Activated B cell treated with CpG ODN at 0.5 μM for 24 hours (primary cell): ENCODE results near the gene SLC24A4. TPM values are rescaled to one million over a fixed set of nuclear protein-coding genes. Genes with fewer than 3 reads are reported as not detected.

ENCODE experiments used
- ATAC-seq: fragments of 200-7000 bp; cut with Tn5 transposase; one replicate; pipeline ENCODE4 v1.10.0; 2021; ENCODE audit warnings: low read depth, mild to moderate bottlenecking, moderate library complexity
- CTCF ChIA-PET: fragments of 350-600 bp; sonication (Branson Sonifier 250); formaldehyde crosslinking; loops from one replicate; lab custom pipeline; 2021; ENCODE audit warnings: antibody characterized with exemption; lab: Charles Lee
- POLR2A ChIA-PET: fragments of 350-600 bp; sonication (Branson Sonifier 250); formaldehyde crosslinking; loops from one replicate; lab custom pipeline; 2021; ENCODE audit warnings: antibody characterized with exemption; lab: Charles Lee
- DNase-seq: peaks from one replicate; pipeline ENCODE4 v3.0.0; 2022
- H3K27ac Mint-ChIP-seq: one replicate; pipeline ENCODE4 v1.8.0; 2020; ENCODE audit warnings: mixed read lengths
- H3K27me3 Mint-ChIP-seq: one replicate; pipeline ENCODE4 v1.8.0; 2021; ENCODE audit warnings: mixed read lengths
- H3K36me3 Mint-ChIP-seq: one replicate; pipeline ENCODE4 v1.8.0; 2021; ENCODE audit warnings: low read depth, mixed read lengths
- H3K4me1 Mint-ChIP-seq: one replicate; pipeline ENCODE4 v1.8.0; 2021; ENCODE audit warnings: mixed read lengths
- H3K4me3 Mint-ChIP-seq: one replicate; pipeline ENCODE4 v1.8.0; 2020; ENCODE audit warnings: mild to moderate bottlenecking, mixed read lengths
- H3K9me3 Mint-ChIP-seq: one replicate; pipeline ENCODE4 v1.8.0; 2020; ENCODE audit warnings: mixed read lengths
- CTCF ChIP-seq: fragments of 200-600 bp; IDR thresholded peaks from one replicate; pipeline ENCODE4 v1.8.0; 2022; ENCODE audit warnings: antibody characterized with exemption, mild to moderate bottlenecking
- intact Hi-C: fragments of 100-400 bp; cut with micrococcal nuclease; formaldehyde crosslinking; loops from one replicate; pipeline ENCODE4 v1.15.1; 2024
- total RNA-seq: library from RNA; stranded (reverse); gene quantifications from 2 replicates; pipeline ENCODE4 v1.2.3, GENCODE V29; 2022

Gene SLC24A4
- total RNA-seq, 1 donor from 2014 or later, result 0.09 TPM

GRCh38 chr14:92430686-92431085 lies 107.7 kb downstream of the SLC24A4 start:
- POLR2A ChIA-PET, result no interaction called here
- H3K27me3 Mint-ChIP-seq, result peaks cover 4% of the 10 kb centered on the region
- no peaks in the 10 kb centered on the region for H3K36me3 Mint-ChIP-seq

DNA sequence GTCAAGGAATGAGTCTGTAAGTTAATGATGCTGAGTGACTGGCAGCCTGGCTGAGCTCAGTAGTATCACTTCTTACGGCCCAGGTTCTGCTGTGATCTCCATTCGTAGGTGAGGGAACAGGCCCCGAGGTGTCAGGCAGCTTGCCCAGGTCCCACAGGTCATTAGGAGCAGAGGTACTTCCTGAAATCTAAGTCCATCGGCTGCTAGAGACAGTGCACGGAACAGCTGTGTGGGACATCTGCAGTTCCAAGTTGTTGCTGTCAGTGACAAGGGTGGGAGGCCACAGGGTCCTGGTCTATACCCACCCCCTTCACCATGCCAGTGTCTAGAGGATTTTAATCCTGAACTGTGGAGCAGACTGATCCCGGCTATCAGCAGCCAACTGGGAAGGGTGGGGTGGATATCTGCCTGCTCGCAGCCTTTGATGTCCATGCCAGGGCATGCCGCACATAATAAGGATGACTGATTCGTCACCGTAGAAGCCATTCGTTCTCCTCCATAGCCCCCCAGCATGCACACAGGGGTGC lies 108.3 kb downstream of the SLC24A4 start:
- H3K4me3 Mint-ChIP-seq, result no peak overlapping the region
- peaks cover 3% of the 10 kb centered on the region for H3K4me1 Mint-ChIP-seq
- intact Hi-C loops, result no loop called here
- POLR2A ChIA-PET, result no interaction called here
- no peaks in the 10 kb centered on the region for H3K36me3 Mint-ChIP-seq
- CTCF ChIA-PET, result no interaction called here
- DNase-seq (no peak), ATAC-seq (no peak)
- no peak overlapping the region for H3K27ac Mint-ChIP-seq
- H3K9me3 Mint-ChIP-seq, result peaks cover 2% of the 10 kb centered on the region
- H3K27me3 Mint-ChIP-seq, result peaks cover 4% of the 10 kb centered on the region
- no peak for TF ChIP-seq CTCF

More at GRCh38 chr14:92430686-92431085, 107.7 kb downstream of the SLC24A4 start:
- no peak for TF ChIP-seq CTCF
- intact Hi-C loops, result no loop called here
- DNase-seq (no peak), ATAC-seq (no peak)
- H3K9me3 Mint-ChIP-seq, result peaks cover 2% of the 10 kb centered on the region
- H3K4me1 Mint-ChIP-seq, result peaks cover 9% of the 10 kb centered on the region
- CTCF ChIA-PET, result no interaction called here
- no peak overlapping the region for H3K4me3 Mint-ChIP-seq
- H3K27ac Mint-ChIP-seq, result no peak overlapping the region

GRCh38 chr14:92433407-92433806 lies 110.4 kb downstream of the SLC24A4 start:
- ChIA-PET CTCF (no interaction called here), POLR2A (no interaction called here)
- no peaks in the 10 kb centered on the region for H3K36me3 Mint-ChIP-seq
- ATAC-seq (no peak), DNase-seq (no peak)
- peaks cover 5% of the 10 kb centered on the region for H3K9me3 Mint-ChIP-seq
- H3K4me3 Mint-ChIP-seq, result no peak overlapping the region
- TF ChIP-seq CTCF, result no peak
- no peak overlapping the region for H3K27ac Mint-ChIP-seq
- peaks cover 3% of the 10 kb centered on the region for H3K27me3 Mint-ChIP-seq
- peaks cover 5% of the 10 kb centered on the region for H3K4me1 Mint-ChIP-seq
- intact Hi-C loops, result no loop called here

- peaks cover 5% of the 10 kb centered on the region for H3K9me3 Mint-ChIP-seq
- CTCF ChIA-PET, result no interaction called here
Measured at GRCh38 chr14:92435154-92435553, 112.2 kb downstream of the SLC24A4 start.

More at GRCh38 chr14:92435154-92435553, 112.2 kb downstream of the SLC24A4 start:
- no peak for TF ChIP-seq CTCF
- no peak for ATAC-seq
- H3K27ac Mint-ChIP-seq, result no peak overlapping the region
- H3K4me3 Mint-ChIP-seq, result no peak overlapping the region
- intact Hi-C loops, result loop anchor here (5.0 kb wide), 1 partner anchor 33 kb away; no protein-coding TSS in a partner anchor
- H3K27me3 Mint-ChIP-seq, result peaks cover 2% of the 10 kb centered on the region
- peaks cover 17% of the 10 kb centered on the region for H3K4me1 Mint-ChIP-seq
- POLR2A ChIA-PET, result no interaction called here
- no peak for DNase-seq
- no peaks in the 10 kb centered on the region for H3K36me3 Mint-ChIP-seq
